Measurements from ENCODE around the gene KRTAP12-2. TPM values are rescaled to one million over a fixed set of nuclear protein-coding genes. Genes with fewer than 3 reads are reported as not detected.

KRTAP12-2 gene
- total RNA-seq, 4 donors from 2014 or later, result not detected

DNA sequence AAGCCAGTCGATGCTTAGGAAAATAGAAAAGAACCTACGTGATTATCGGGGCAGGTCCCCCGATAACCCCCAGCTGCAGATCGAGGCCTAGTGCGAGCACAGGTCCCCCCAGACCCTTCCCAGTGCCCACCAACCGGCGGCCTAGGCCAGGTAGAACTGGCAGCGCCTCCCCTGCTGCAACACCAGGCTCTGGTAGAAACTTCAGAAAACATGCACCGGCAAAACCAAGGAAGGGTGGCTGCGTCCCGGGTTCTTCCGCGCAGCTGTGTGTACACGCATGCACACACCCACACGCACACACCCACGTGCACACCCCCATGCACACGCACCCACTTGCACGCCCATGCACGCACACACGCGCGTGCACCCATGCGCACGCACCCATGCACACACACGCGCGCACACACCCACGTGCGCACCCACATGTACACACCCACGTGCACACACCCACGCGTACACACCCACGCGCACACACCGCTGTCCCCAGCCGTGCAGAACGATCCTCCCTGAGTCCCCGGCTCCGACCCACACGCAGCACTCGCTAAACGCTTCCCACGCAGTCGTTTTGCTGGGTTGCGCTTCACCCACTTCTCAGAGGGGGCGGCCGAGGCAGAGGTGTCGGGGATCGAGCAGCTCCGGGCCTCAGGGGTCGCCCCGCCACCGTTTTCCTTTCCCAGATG lies 39.4 kb upstream of the KRTAP12-2 start:
- peaks cover 65 to 90% (median 88%) of the 10 kb centered on the region in 3 donors for H3K27me3 ChIP-seq
- no peaks in the 10 kb centered on the region for H3K36me3 ChIP-seq
- ATAC-seq (no peak), DNase-seq (no peak)
- in situ Hi-C loops (cut with MboI; ENCODE audit: low sequenced_read_pairs in 4 of 4), result no loop called here
- intact Hi-C loops (cut with DNase I; ENCODE audit: low total_unique reads), result no loop called here
- H3K9me3 ChIP-seq, result no peaks in the 10 kb centered on the region
- TF ChIP-seq POLR2A (IDR thresholded peaks at IDR 0.05), result no peak
- TF ChIP-seq, protein P1, sequence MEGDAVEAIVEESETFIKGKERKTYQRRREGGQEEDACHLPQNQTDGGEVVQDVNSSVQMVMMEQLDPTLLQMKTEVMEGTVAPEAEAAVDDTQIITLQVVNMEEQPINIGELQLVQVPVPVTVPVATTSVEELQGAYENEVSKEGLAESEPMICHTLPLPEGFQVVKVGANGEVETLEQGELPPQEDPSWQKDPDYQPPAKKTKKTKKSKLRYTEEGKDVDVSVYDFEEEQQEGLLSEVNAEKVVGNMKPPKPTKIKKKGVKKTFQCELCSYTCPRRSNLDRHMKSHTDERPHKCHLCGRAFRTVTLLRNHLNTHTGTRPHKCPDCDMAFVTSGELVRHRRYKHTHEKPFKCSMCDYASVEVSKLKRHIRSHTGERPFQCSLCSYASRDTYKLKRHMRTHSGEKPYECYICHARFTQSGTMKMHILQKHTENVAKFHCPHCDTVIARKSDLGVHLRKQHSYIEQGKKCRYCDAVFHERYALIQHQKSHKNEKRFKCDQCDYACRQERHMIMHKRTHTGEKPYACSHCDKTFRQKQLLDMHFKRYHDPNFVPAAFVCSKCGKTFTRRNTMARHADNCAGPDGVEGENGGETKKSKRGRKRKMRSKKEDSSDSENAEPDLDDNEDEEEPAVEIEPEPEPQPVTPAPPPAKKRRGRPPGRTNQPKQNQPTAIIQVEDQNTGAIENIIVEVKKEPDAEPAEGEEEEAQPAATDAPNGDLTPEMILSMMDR (IDR thresholded peaks at IDR 0.05 in 4 of 5, conservative IDR thresholded peaks at IDR 0.05 in 1 of 5), result no peak
- no peak overlapping the region for H3K4me3 ChIP-seq
- no peak overlapping the region for H3K27ac ChIP-seq
- peaks cover 6 to 7% of the 10 kb centered on the region in 2 donors for H3K4me1 ChIP-seq

- in situ Hi-C loops (cut with MboI; ENCODE audit: low sequenced_read_pairs in 4 of 4) (no loop called here), intact Hi-C loops (cut with DNase I; ENCODE audit: low total_unique reads) (no loop called here)
- DNase-seq, result no peak
These were observed 37.9 kb upstream of the KRTAP12-2 start for GRCh38 chr21:44704636-44705001.

DNA sequence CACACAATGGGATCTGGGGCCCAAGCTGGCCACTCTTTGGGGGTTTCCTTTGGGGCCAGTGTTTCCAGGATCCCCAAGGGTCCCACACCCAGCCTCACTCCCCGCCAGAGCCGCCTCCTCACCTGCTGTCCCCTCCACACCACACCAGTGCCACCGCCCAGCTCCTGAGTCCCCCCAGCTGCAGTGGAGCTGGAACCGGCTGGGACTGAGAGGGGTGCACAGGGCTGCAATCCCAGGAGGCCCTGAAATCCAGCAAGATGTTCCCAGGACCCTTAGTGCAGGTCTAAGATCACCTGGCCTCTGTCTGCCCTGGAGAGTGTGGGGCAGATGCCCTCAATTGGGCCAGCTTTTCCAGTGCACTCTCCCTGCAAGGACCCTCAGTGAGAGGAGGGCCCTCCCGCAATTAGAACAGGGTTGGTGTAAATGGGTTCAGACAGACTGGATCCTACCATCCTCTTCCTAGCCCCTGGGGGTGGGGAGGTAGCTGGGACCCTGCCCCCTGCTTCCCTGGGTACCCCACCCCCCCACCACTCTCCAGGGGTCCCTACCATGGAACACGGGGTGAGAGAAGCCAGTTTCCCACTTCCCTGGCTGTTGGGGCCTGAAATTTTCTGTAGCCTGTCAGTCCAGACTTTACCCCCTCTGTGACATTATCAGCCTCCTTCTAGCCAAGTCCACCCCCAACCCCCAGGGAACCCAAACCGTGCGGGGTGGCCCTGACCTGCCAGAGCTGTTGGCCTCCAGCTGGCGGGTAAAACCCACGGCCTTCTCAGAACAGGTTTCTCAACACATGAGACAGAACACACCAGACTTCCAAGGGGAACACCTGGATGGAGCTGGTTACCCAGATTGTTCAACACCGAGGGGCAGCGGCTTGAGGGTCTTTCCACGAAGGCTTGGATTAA lies 37.3 kb upstream of the KRTAP12-2 start:
- intact Hi-C loops (cut with DNase I; ENCODE audit: low total_unique reads), result no loop called here
- no peak for TF ChIP-seq POLR2A (IDR thresholded peaks at IDR 0.05)
- TF ChIP-seq, protein P1 (IDR thresholded peaks at IDR 0.05 in 4 of 5, conservative IDR thresholded peaks at IDR 0.05 in 1 of 5), result no peak
- H3K9me3 ChIP-seq, result no peaks in the 10 kb centered on the region
- no peaks in the 10 kb centered on the region for H3K4me1 ChIP-seq
- no peak overlapping the region for H3K4me3 ChIP-seq
- ATAC-seq (no peak), DNase-seq (no peak)
- peaks cover 67 to 87% (median 85%) of the 10 kb centered on the region in 3 donors for H3K27me3 ChIP-seq
- in situ Hi-C loops (cut with MboI; ENCODE audit: low sequenced_read_pairs in 4 of 4), result no loop called here
- H3K27ac ChIP-seq, result no peak overlapping the region
- no peaks in the 10 kb centered on the region for H3K36me3 ChIP-seq

More at GRCh38 chr21:44704636-44705001, 37.9 kb upstream of the KRTAP12-2 start:
- Histone ChIP-seq H3K27ac (no peak overlapping the region), H3K27me3 (peaks cover 71 to 90% (median 86%) of the 10 kb centered on the region in 3 donors), H3K4me1 (peaks cover 2 to 5% of the 10 kb centered on the region in 2 donors), H3K36me3 (no peaks in the 10 kb centered on the region), H3K9me3 (no peaks in the 10 kb centered on the region), H3K4me3 (no peak overlapping the region)
- ATAC-seq, result no peak
- no peak for TF ChIP-seq POLR2A (IDR thresholded peaks at IDR 0.05)
- TF ChIP-seq, protein P1 (IDR thresholded peaks at IDR 0.05 in 4 of 5, conservative IDR thresholded peaks at IDR 0.05 in 1 of 5), result no peak

- H3K4me3 ChIP-seq, result no peak overlapping the region
- H3K9me3 ChIP-seq, result no peaks in the 10 kb centered on the region
- H3K27ac ChIP-seq, result no peak overlapping the region
- intact Hi-C loops (cut with DNase I; ENCODE audit: low total_unique reads), result no loop called here
- no peak for ATAC-seq
- in situ Hi-C loops (cut with MboI; ENCODE audit: low sequenced_read_pairs in 4 of 4), result no loop called here
- DNase-seq, result no peak
- no peaks in the 10 kb centered on the region for H3K36me3 ChIP-seq
- peaks cover 61 to 87% (median 85%) of the 10 kb centered on the region in 3 donors for H3K27me3 ChIP-seq
- no peak for TF ChIP-seq POLR2A (IDR thresholded peaks at IDR 0.05)
- TF ChIP-seq, protein P1 (IDR thresholded peaks at IDR 0.05 in 4 of 5, conservative IDR thresholded peaks at IDR 0.05 in 1 of 5), result no peak
- H3K4me1 ChIP-seq, result no peaks in the 10 kb centered on the region
These were observed 36.4 kb upstream of the KRTAP12-2 start for GRCh38 chr21:44702973-44703730.
